NCI-H82 treated with DMSO at 0.1 percent for 48 hours (cell line): ENCODE measurements around the gene MUC4.
"Not testable (repeated sequence)": the region's sequence is repeated elsewhere in the genome, so short reads cannot be mapped to it uniquely, and the experiment has no call there.

Source experiments
- DNase-seq: peaks from one replicate; lab custom pipeline; 2025; ENCODE audit not compliant: unreplicated experiment; lab: John Stamatoyannopoulos, UW

Gene MUC4

DNA sequence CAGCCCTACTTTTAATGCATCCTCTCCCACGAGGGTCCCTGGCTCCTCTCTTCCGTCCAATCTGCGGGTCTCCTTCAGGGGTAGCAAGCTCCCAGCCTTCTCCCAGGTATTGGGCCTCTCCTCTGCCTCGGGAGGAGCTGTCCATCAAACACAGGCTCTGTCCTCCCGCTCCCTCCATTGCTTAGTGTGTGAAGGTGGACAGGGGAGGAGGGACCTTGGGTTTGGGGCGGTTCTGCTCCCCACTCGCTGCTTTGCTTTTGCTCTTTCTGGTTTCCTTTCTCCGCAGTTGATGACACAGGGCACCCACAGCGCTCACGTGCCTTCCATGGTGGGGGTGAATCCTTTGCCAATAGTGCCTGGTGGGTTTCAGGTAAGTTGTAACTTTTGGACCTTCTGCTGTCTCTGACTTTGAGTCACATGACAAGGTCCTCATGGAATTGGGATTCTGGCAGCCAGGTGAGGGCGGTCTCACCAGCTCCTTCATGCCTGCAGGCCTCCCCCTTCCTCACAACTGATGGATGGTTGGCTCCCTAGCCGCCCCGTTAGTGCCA lies 72.1 kb downstream of the MUC4 start:
- no peak for DNase-seq

DNA sequence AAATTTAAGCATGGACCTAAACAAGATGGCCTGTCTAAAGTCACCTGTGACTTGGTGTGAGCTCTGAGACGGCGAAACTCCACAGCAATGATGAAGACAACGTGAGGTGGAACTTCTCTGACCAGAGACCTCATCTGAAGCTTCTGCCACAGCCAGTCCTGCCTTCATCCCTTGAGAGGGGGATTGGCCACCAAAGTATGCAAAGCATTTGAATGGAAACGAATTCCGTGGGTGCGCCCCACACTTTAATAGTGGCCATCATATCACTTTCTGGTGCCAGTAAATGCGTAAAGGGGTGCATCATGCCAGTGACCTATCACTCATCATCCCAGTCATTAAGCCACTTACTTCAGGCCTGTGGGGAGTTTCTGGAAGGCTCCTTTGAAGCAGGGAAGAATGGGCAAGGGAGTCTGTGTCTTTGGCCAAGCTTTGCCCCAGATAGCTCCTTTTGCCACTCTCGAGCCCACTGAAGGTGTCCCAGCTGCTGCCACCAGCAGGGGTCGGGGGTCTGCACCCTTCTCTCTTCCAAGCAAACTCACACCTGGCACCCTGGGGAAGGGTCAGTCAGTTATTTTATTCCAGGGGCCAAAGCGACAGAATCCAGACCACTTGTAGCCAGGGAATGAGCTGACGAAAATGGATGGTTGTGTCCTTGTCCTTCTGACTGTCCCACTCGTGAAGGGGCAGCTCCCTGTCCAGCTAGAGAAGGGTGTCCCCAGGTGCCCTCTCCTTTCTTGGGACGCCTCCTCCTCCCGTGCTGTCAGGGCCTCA lies 73.3 kb downstream of the MUC4 start:
- no peak for DNase-seq

DNA sequence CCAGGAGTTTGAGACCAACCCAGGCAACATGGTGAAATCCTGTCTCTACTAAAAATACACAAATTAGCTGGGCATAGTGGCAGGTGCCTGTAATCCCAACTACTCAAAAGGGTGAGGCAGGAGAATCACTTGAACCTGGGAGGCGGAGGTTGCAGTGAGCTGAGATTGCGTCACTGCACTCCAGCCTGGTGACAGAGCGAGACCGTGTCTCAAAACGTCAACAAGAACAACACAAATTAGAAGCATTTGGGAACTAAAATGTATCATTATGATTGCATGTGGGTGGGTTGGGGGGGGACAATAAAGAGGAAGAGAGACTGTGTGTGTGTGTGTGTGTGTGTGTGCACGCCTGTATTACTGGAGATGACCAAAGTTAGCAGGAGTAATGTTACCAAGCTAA lies 73.9 kb downstream of the MUC4 start:
- not testable (repeated sequence) for DNase-seq

DNA sequence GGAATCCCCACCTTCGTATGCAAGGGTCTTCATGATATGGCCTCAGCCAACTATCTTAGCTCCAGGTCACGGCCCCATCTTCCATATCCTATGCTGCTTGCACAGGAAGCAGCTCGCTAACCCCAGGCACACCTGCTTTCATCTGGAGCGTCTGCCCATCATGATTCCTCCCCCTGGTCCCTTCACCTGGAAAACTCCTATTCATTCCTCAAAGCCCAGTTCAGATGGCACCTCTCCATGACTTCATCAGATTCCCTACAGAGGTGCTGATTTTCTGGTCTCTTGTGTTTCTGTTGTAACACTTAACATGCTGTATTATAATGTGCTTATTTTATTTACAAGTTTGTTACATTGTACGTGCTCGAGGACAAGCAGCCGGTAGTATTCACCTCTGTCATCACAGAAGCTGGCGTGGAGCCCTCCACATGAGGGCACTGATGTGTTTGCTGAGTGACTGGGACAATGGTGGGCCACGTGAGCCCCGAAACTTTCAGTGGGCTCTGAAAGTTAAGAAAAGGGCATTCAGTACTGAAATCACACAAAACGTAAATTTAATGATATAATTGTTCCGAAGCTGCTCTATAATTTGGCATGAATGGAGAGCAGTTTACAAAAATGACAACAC lies 74.8 kb downstream of the MUC4 start:
- DNase-seq, result no peak

DNA sequence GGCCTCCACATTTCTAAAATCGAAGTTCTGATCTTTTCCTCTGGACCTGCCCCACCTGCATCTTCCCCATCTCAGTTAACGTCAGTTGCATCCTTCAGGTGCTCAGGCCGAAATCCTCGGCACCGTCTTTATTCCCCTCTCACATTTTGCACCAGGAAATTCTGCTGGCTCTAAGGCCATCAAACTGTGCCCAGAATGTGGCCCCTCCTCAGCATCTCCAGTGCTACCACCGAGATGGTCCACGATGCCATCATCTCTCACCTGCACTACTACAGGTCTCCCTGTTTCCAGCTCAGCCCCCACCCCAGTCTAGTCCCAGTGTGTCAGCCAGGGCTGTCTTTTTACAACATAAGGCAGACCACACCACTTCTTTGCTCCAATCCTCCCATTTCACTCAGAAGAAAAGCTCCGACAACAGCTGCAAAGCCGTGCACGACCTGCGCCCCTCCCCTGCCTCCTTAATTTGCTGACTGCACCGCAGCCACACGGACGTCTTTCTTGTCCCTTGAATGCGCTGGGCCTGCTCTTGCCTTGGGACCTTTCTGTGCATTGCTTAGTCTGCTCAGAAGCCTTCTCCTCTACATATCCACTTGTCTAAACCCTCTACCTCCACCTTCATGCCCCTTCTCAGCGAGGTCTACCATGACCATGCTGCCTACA lies 76.6 kb downstream of the MUC4 start:
- DNase-seq, result no peak

DNA sequence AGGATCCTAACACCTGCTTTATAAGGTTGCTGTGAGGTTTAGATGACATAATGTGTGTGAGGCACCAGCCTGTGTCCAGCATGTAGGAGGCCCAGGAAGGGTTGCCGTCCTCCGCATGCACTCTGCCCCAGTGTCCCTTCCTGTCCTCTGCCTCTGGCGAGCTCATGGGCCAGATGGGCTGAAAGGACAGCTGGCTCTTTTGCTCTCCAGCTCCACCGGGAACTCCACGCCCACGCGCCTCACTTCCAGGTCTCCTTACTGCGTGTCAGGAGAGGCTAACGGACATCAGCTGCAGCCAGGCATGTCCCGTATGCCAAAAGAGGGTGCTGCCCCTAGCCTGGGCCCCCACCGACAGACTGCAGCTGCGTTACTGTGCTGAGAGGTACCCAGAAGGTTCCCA lies 78.8 kb downstream of the MUC4 start:
- no peak for DNase-seq

DNA sequence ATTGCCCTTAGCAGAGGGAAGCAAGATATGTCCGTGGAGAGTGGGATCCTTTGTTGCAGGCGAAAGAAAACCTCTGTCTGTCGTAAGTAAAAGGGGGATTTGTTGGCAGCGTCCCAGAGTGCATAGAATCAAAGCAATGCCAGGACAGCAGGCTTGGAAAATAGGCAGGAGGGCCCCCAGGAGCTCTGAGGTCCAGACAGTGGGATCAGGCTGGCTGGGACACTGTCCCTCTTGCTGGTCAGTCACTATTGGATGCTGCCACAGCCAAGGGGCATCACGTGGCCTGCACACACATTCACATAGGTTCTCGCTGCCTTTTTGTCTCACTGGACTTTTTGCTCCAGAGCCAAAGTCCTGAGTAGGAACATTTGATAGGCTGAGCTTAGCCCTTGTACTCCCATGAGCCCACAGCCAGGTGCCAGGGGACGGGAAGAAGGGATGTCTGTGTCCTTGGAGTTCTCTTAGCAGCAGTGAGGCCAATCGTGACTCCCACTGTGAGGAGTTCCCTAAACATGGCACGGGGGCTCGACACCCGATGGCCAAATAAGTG lies 80.3 kb downstream of the MUC4 start:
- DNase-seq, result no peak

DNA sequence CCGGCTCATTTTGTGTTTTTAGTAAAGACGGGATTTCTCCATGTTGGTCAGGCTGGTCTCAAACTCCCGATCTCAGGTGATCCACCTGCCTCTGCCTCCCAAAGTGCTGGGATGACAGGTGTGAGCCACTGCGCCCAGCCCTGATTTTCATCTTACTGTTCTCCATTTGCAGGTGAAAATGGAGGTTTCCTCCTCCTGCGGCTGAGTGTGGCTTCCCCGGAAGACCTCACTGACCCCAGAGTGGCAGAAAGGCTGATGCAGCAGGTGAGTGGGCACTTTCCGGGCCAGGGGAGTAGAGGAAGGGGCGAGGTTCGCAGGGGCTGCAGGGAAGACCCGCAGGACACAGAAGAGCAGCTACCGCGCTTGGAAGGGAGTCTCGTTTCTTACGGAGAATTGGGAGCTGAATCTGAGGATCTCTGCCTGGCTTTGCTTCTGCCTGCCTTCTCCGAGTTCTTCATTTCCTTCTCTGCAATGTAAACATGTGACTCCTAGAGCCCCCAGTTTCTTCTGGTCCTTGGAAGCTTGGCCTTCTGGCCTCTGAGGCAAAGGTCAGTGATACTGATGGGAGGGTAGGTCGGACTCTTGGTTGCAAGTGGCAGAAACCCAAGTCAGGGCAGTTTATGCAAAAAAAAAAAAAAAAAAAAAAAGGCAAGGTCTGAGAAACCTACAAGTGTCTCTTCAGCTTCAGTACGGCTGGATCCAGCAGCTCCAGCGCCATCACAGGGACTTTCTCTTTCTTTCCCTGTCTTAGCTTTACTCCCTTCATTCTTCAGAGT lies 82.1 kb downstream of the MUC4 start:
- no peak for DNase-seq

DNA sequence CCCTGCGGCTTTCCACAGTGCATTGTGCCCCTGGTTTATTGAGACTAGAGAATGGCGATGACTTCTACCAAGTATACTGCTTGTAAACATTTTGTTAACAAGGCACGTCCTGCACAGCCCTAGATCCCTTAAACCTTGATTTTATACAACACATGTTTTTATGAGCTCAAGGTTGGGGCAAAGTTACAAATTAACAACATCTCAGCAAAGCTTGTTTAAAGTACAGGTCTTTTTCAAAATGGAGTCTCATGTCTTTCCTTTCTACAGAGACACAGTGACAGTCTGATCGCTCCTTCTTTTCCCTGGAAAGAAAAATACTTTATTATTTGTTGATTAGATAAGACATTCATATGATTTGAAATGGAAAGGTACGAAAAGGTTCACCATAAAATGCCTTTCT lies 82.9 kb downstream of the MUC4 start:
- DNase-seq, result not testable (repeated sequence)

DNA sequence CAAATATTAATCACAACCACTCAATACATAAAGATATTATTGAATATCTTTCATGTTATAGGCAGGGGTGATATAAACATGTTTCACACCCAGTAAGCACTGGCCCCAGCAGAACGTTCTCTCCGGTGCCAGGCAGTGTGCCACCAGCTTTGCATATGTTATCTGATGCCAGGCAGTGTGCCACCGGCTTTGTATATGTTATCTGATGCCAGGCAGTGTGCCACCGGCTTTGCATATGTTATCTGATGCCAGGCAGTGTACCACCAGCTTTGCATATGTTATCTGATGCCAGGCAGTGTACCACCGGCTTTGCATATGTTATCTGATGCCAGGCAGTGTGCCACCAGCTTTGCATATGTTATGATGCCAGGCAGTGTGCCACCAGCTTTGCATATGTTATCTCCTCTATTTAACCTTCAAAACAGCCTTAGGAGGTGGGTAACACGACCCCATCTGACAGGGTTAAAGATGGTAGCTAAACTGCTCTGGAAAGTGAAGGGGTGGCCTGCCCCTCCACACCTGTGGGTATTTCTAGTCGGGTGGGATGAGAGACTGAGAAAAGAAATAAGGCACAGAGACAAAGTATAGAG lies 84.0 kb downstream of the MUC4 start:
- no peak for DNase-seq

DNA sequence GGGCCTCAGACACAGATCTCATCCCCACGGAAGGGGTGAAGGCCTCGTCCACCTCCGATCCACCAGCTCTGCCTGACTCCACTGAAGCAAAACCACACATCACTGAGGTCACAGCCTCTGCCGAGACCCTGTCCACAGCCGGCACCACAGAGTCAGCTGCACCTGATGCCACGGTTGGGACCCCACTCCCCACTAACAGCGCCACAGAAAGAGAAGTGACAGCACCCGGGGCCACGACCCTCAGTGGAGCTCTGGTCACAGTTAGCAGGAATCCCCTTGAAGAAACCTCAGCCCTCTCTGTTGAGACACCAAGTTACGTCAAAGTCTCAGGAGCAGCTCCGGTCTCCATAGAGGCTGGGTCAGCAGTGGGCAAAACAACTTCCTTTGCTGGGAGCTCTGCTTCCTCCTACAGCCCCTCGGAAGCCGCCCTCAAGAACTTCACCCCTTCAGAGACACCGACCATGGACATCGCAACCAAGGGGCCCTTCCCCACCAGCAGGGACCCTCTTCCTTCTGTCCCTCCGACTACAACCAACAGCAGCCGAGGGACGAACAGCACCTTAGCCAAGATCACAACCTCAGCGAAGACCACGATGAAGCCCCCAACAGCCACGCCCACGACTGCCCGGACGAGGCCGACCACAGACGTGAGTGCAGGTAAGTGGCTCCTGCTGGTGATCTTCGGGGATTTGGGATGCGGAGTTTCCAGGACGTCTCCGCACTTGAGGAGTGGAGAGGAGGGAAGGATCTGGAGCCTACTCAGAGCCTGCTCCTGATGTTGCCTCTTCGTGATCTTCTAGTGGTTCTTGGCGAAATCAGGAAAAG lies 85.6 kb downstream of the MUC4 start:
- not testable (repeated sequence) for DNase-seq

DNA sequence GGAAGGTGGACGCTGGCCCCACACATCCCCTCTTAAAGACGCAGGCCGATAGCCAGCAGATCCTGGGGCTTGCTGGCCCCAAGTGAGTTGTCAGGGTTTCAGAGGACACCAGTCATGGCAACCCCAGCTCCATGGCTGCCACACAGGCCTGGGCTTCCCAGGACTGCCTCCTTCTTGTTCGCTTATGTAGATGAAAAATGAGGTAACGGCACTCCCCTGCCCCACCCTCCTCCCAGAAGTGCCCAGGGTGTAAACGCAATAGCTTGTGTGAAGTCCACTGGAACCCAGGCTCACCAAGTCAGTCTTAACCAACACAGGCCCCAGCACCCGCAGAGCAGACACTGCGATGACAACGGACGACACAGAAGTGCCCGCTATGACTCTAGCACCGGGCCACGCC lies 87.4 kb downstream of the MUC4 start:
- DNase-seq, result not testable (repeated sequence)

DNA sequence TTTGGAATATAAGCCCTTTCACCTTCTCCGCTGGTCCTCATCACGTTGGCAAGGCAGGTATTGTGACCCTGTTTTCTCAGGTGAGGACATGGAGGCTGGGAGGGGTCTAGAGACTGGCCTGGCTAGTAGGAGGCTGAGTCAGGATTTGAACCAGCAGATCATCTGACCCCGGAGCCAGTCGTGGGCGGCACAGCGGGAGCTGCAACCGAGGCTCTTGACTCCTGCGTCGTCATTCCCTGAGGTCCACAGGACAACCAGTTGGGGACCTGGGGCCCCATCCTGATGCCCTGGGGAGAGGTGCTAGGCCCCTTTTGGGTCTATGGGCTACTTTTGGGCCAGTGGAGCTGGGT lies 88.8 kb downstream of the MUC4 start:
- DNase-seq, result not testable (repeated sequence)

DNA sequence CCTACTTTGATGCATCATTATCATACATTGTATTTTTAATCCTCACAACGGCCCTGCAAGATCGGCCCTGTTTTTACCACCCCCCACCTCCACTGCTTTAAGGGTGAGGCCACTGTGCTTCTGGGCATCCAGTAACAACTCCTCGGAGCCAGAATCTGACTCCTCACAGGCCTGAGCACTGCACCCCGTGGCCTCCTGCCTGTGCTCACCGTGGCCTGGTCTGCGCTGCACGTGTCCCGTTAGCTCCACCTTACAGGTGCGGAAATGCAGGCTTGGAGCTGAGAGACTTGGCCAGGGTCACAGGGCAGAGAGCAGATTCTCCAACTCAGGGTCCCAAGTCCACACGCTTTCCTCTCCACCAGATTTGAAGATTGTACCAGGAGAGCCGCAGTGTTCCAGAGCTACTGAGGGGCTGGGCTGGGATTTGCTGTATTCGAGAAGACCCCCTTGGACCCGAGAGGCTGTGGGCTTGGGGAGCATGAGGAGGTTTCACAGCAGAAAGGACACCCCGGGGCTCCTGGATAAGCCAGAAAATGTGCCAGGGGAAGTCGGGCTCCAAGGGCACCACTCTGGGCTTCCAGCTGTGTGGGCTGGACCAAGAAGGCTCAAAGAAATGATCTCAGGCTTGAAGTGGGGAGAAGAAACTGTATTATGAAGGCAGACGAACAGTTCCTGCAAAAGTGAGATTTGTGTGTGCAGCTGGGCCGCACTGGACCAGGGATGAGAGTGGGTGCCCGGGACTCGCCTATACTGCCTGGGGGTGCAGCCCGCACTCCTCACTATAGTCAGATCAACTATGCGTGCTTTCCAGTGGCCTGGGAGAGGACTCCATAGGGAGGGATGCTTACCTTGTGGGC lies 89.4 kb downstream of the MUC4 start:
- DNase-seq, result not testable (repeated sequence)

DNA sequence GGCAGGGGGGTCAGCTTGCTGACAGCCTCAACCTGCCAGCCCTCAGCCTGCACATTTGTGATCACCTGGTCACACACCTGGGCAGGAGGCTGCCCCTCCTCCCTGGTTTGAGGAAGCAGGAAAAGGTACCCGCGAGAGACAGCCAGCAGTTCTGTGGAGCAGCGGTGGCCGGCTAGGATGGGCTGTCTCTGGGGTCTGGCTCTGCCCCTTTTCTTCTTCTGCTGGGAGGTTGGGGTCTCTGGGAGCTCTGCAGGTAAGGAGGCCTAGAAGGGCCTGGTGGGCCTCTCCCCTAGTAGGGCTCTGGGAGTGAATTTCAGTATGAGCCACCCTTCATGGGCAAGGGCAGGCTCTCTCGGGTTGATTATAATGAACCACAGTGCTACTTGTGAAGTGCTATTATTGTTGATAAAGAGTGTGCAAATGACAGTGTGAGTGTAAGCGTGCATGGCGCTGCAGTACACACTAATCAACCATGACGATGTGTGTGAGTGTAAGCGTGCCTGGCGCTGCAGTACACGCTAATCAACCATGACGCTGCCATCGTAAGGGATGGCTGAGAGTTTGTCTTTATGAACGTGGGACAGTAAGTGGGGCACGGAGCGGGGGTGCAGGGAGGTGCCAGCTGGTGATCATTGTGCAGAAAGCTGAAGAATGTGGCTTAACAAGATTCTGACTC lies 90.8 kb downstream of the MUC4 start, which contains the start of gene MUC20:
Gene MUC20, plus strand, starts transcription at position 148 of the 676 bp plus-strand sequence. Its CDS starts 30 bp downstream, at position 178.
- DNase-seq, result not testable (repeated sequence)

DNA sequence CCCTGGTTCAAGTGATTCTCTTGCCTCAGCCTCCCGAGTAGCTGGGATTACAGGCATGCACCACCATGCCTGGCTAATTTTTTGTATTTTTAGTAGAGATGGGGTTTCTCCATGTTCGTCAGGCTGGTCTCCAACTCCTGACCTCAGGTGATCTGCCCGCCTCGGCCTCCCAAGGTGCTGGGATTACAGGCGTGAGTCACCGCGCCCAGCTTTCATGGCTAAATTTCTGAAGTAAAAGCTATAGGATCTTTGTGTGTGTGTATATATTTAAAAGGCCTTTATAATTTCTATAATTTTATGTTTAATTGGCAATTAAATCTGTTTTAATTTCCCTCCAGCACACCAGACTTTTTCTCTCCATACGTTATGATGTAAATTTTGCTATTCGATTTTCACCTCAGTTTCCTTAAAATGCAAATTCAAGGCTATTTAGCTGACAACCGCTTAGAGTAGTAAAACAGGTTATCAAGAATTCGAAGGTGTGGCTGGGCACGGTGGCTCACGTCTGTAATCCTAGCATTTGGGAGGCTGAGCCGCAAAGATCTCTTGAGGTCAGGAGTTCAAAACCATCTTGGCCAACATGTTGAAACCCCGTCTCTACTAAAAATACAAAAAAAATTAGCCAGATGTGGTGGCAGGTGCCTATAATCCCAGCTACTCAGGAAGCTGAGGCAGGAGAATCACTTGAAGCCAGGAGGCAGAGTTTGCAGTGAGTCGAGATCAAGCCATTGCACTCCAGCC lies 92.0 kb downstream of the MUC4 start:
- not testable (repeated sequence) for DNase-seq

DNA sequence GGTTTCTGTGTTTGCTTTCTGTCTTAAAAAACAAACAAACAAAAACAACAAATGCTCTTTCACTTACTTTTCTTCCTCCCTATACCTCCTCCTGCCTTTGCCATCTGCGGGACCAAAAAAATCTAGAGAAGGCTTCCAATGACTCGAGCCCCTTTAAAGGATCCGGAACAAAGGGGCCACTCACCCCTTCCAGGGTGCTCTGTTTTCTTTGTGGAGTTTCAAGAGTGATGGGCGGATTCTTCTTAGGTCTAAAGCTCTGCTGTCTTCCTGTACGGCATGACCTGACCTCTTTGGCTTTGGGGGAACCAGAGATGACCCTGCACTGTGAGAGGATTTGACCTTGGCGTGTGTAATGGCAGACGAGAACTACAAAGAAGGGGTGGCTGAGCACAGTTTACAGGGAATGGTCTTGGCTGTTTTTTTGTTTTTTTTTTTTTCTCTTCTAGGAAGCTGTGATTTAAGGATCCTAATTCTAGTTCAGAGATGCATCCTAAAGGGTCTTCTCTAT lies 93.2 kb downstream of the MUC4 start:
- DNase-seq, result no peak
